ENCODE data around the gene HIPK2.

Gene HIPK2

GRCh38 chr7:139777948-139778841, at the start of gene HIPK2:
Gene HIPK2 (minus strand): TSS chr7:139777998. CDS start chr7:139777623, 375 bp downstream.
- in situ Hi-C loops (cut with MboI; ENCODE audit: low pct_unique_long_range_greater_than_20kb, low sequenced_read_pairs): no loop called here
- peak; percentile 55 for DNase-seq

GRCh38 chr7:139827042-139827441, 49.2 kb upstream of the HIPK2 start:
- DNase-seq: no peak
- in situ Hi-C loops (cut with MboI; ENCODE audit: low pct_unique_long_range_greater_than_20kb, low sequenced_read_pairs): no loop called here

- in situ Hi-C loops (cut with MboI; ENCODE audit: low pct_unique_long_range_greater_than_20kb, low sequenced_read_pairs): no loop called here
- no peak for DNase-seq
Measured at GRCh38 chr7:139825666-139826290, 48.0 kb upstream of the HIPK2 start.

GRCh38 chr7:139823959-139824521, 46.2 kb upstream of the HIPK2 start:
- in situ Hi-C loops (cut with MboI; ENCODE audit: low pct_unique_long_range_greater_than_20kb, low sequenced_read_pairs): no loop called here
- no peak for DNase-seq

GRCh38 chr7:139822855-139823254, 45.1 kb upstream of the HIPK2 start:
- in situ Hi-C loops (cut with MboI; ENCODE audit: low pct_unique_long_range_greater_than_20kb, low sequenced_read_pairs): no loop called here
- DNase-seq: no peak

GRCh38 chr7:139821349-139822105, 43.7 kb upstream of the HIPK2 start:
- in situ Hi-C loops (cut with MboI; ENCODE audit: low pct_unique_long_range_greater_than_20kb, low sequenced_read_pairs): no loop called here
- no peak for DNase-seq

GRCh38 chr7:139820089-139820488, 42.3 kb upstream of the HIPK2 start:
- in situ Hi-C loops (cut with MboI; ENCODE audit: low pct_unique_long_range_greater_than_20kb, low sequenced_read_pairs): no loop called here
- DNase-seq: no peak

GRCh38 chr7:139817249-139817648, 39.5 kb upstream of the HIPK2 start:
- DNase-seq: no peak
- in situ Hi-C loops (cut with MboI; ENCODE audit: low pct_unique_long_range_greater_than_20kb, low sequenced_read_pairs): no loop called here

- in situ Hi-C loops (cut with MboI; ENCODE audit: low pct_unique_long_range_greater_than_20kb, low sequenced_read_pairs): no loop called here
- no peak for DNase-seq
Measured at GRCh38 chr7:139813689-139814088, 35.9 kb upstream of the HIPK2 start.

GRCh38 chr7:139813151-139813550, 35.4 kb upstream of the HIPK2 start:
- no peak for DNase-seq
- in situ Hi-C loops (cut with MboI; ENCODE audit: low pct_unique_long_range_greater_than_20kb, low sequenced_read_pairs): no loop called here

GRCh38 chr7:139811066-139811465, 33.3 kb upstream of the HIPK2 start:
- in situ Hi-C loops (cut with MboI; ENCODE audit: low pct_unique_long_range_greater_than_20kb, low sequenced_read_pairs): no loop called here
- peak; percentile 55 for DNase-seq

GRCh38 chr7:139808846-139809442, 31.1 kb upstream of the HIPK2 start:
- in situ Hi-C loops (cut with MboI; ENCODE audit: low pct_unique_long_range_greater_than_20kb, low sequenced_read_pairs): no loop called here
- DNase-seq: no peak

- in situ Hi-C loops (cut with MboI; ENCODE audit: low pct_unique_long_range_greater_than_20kb, low sequenced_read_pairs): no loop called here
- no peak for DNase-seq
Measured at GRCh38 chr7:139808427-139808826, 30.6 kb upstream of the HIPK2 start.

- in situ Hi-C loops (cut with MboI; ENCODE audit: low pct_unique_long_range_greater_than_20kb, low sequenced_read_pairs): no loop called here
- DNase-seq: no peak
Measured at GRCh38 chr7:139807009-139807408, 29.2 kb upstream of the HIPK2 start.

- no peak for DNase-seq
- in situ Hi-C loops (cut with MboI; ENCODE audit: low pct_unique_long_range_greater_than_20kb, low sequenced_read_pairs): no loop called here
Measured at GRCh38 chr7:139804571-139804970, 26.8 kb upstream of the HIPK2 start.

GRCh38 chr7:139799586-139799985, 21.8 kb upstream of the HIPK2 start:
- in situ Hi-C loops (cut with MboI; ENCODE audit: low pct_unique_long_range_greater_than_20kb, low sequenced_read_pairs): no loop called here
- peak; percentile 70 for DNase-seq

- in situ Hi-C loops (cut with MboI; ENCODE audit: low pct_unique_long_range_greater_than_20kb, low sequenced_read_pairs): no loop called here
- DNase-seq: no peak
Measured at GRCh38 chr7:139798892-139799291, 21.1 kb upstream of the HIPK2 start.

- no peak for DNase-seq
Measured at GRCh38 chr7:139798221-139798620, 20.4 kb upstream of the HIPK2 start.

GRCh38 chr7:139797607-139798006, 19.8 kb upstream of the HIPK2 start:
- in situ Hi-C loops (cut with MboI; ENCODE audit: low pct_unique_long_range_greater_than_20kb, low sequenced_read_pairs): no loop called here
- no peak for DNase-seq

More at GRCh38 chr7:139798221-139798620, 20.4 kb upstream of the HIPK2 start:
- in situ Hi-C loops (cut with MboI; ENCODE audit: low pct_unique_long_range_greater_than_20kb, low sequenced_read_pairs): no loop called here
